NK-92 (cell line): Measurements from ENCODE around the gene NUTM1.
A peak's percentile ranks its signal among the peaks of the same experiment; 100 is the strongest.
"Not testable (repeated sequence)": the region's sequence is repeated elsewhere in the genome, so short reads cannot be mapped to it uniquely, and the experiment has no call there.

Experiments
- DNase-seq: peaks from one replicate; lab custom pipeline; 2025; ENCODE audit not compliant: unreplicated experiment; lab: John Stamatoyannopoulos, UW

NUTM1 gene

DNA sequence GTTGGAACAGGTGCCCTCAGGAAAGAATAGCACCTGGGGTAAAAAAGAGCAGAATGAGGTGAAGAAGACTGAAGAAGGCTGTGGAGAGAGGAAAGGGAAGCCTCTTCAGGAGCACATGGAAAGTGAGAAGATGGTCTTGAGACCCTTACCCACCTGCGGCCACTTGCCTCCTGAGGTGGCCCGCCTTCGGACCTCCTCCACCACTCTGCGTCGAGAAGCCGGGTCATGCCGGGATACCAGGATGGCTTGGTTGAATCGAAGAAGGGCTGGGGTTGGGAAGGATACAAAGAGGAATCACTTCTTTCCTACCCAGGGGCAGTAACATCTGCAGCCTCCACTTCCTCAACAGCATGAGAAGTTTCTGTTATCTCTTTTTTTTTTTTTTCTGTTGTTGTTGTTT, 20.9 kb downstream of the NUTM1 start:
- DNase-seq, result no peak

DNA sequence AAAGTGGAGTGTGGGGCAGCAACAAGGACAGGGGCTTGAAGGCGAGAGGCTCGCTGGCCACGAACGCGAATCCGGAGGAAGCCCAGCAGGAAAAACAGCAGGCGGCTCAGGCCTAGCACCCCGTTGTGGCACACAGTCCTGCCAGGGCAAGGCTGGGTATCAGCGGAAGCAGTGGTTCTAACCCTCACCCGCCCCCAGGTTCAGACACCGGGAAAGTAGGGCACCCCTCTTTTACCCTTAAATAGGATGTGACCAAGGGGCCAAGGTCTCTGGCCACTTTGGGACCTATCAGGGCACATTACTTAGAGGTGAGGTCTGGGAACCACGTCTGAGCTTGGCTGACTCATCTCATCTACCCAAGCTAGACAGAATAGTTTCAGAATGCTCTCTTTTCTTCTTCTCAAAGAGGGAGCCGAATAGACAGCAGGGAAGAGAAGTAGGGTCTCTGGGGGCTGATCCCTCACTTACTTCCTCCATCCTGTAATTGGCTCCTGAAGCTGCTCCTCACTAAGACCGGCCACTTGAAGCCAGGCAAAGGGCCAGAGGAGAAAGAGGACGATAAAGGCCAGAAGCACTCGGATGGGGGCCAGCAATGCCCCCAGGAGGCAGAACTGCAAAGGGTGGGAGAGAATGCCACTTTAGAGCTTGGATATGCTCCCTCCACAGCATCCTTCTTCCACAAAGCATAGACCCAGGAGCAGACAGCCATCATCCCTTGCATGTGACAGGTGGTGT, 22.1 kb downstream of the NUTM1 start:
- no peak for DNase-seq

DNA sequence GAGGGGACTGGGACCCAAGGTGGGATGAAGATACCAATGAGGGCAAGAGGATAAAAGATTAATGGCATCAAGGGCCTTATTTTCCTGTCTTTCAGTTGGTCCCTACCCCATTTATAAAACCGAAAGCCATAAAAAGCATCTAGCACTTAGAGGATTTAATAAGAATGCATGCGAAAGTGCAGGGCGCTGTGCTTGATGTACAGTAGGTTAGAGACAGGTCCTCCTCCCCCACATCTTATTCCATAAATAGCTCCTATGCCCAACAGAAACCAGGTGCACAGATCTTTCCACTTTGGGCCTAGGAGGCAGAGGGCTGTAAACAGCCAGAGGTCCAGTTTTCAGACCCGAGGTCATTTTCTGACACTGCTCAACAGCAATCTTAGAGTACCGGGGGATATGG, 22.7 kb downstream of the NUTM1 start:
- no peak for DNase-seq

DNA sequence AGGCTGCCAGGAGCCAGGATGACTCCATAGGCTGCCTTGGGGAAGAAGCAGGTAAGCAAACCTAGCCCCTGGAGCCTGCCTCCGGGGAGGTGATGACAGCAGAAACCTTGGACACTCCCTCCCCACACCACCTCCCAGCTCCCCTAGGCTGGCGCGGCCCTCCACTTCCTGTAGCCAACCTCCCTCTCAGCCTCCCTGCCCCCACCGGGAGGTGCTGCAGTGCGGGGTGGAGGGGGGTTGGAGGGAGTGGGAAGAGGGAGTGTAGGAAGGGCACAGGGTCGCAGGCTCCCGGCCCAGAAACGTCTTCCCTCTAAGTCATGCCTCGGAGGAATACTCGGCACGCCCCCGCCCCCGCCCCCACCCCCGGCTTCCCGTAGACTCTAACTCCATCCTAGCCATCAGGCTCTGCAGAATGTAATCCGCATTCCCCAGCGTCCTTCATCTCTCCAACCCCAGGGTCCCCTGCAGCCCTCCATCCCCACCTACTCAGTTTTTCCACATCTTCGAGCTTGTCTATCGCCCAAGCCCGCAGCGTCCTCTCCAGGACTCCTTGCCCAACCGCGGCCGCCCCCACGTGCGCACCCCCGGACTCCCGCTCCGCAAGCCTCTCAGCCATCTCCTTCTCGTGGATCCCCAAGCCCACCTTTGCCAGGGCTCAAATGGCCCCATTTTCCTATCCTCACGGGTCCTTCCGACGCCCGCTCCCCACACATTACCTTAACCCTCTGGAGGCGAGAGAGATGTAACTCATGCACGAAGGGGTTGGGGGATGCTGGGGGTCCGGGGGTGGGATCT, 23.4 kb downstream of the NUTM1 start:
- DNase-seq, result no peak

DNA sequence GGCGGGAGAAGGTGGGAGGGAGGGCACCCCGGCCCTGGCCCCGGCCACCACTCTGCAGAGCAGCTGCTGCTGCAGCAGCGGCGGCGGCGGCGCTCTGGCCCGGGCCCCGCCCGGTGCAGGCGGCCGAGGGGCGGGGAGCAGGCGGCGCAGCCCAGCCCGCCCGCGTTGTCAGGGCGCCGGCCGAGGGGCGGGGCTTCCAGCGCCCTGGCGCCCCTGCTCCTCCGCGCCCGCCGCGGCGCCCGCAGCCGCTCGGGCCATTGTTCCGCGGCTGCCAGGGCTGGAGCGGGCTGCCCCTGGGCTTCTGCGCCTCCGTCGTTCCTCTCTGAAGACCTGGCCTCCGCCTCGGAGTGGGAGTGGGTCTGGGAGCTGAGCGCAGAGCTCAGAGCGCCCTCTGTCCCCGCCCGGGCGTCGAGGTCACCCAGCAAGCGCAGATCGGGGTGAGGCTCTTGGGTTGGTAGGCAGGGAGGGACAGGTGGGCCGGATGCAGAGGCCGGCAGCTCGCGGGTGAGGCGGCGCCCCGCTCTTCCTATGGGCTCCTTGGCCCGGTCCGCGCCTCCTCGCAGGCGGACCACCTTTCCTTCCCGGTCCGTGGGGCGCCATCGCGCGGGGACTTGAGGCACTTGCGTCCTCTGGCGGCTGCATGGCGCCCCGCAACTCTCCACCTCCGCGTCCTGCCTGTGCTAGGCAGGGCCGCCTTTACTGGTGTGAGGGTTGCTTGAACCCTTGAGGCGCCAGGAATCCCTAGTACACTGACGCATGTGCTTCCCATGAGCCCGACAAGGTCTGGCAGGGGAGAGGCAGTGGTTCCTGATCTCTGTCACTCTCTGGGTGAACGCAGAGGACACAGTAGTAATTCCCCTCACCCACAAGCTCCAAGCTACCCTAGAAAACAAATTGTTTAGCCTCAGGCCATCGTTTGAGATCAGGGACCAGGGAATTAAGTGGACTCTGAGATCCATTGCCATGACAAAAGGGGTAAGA, 24.3 kb downstream of the NUTM1 start, which contains the start of gene LPCAT4:
Gene LPCAT4 (minus strand): TSS at position 96 of the 981 bp plus-strand sequence. CDS start 96 bp downstream, outside the sequence.
- peak; percentile 45 for DNase-seq

DNA sequence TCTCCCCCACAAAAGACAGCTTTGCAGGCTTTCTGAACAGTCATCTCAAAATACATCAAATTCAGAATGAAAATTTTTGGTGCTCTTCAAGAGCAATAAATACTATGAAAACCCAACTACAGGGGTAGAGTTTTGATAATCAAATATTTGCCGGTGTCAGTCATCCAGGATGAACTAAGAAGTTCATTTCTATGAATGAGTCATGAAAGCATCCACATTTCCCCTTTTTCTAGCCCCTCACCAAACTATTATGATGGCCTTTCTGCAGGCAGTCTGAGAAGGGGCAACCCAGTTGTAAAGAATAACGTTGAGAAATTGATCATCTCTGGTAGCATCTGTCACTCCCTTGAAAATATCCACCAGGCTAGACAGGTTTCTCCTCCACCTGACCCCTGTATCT, 27.0 kb downstream of the NUTM1 start:
- no peak for DNase-seq

DNA sequence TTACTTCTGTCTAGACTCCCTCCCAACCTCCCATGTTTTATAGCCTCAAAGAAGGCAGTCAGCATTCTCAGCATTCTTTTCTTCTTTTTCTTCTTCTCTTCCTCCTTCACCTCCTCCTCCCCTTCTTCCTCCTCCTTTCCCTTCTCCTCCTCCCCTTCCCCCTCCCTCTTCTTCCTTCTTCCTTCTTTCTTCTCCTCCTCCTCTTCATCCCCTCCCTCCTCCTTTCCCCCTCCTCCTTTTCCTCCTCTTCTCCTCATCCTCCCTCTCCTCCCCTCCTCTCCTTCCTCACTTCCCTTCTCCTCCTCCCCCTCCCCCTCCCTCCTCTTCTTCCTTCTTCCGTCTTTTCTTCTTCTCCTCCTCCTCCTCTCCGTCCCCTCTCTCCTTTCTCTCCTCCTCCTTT, 27.5 kb downstream of the NUTM1 start:
- no peak for DNase-seq

DNA sequence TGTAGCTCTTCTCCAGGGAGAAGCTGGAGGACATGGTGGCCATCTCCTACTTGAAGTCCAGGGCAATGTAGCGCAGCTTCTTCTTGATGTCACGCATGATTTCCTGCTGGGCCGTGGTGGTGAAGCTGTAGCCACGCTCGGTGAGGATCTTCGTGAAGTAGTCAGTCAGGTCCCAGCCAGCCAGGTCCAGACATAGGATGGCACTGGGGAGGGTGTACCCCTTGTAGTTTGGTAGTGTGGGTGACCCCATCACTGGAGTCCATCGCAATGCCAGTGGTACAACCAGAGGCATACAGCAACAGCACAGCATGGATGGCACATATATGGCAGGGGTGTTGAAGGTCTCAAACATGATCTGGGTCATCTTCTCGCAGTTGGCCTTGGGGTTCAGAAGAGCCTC, 30.8 kb downstream of the NUTM1 start:
- DNase-seq, result no peak

DNA sequence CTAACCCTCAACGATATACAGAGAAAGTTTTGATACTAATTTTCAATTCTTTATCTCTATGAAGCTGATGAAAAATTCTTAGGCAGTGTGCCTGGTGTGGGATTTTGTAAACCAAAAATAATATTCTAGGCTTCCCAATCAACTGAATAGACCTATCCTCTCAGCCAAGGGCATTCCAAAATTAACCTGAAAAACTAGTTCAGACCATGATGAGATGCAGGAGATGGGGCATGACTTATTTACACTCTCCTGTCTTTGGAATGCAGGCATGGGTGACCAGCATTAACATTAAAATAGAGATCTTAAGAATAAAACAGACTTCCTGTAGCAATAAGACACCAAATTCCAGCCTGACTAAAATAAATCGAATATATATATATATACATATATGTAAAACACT, 31.7 kb downstream of the NUTM1 start:
- DNase-seq, result no peak

DNA sequence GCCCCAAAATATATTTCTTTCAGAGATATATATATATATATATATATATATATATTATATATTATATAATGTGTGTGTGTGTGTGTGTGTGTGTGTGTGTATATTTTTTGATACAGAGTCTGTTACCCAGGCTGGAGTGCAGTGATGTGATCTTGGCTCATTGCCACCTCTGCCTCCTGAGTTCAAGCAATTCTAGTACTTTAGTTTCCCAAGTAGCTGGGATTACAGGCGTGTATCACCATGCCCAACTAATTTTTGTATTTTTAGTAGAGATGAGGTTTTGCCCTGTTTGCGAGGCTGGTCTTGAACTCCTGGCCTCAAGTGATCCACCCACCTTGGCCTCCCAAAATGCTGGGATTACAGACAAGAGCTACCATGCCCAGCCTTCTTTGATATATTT, 32.4 kb downstream of the NUTM1 start:
- not testable (repeated sequence) for DNase-seq

DNA sequence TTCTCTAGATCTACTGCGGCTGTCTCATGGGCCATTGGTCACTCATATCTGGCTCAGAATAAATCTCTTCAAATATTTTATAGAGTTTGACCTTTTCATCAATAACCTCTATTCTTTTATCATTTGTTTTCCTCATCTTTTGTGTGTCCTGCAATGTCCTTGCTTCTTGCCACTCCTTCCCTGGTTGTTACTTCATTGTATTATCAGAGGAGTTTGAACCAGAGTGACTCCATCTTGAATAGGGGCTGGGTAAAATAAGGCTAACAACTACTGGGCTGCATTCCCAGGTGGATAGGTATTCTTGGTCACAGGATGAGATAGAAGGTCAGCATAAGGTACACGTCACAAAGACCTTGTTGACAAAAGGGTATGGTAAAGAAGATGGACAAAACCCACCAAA, 33.7 kb downstream of the NUTM1 start:
- no peak for DNase-seq

DNA sequence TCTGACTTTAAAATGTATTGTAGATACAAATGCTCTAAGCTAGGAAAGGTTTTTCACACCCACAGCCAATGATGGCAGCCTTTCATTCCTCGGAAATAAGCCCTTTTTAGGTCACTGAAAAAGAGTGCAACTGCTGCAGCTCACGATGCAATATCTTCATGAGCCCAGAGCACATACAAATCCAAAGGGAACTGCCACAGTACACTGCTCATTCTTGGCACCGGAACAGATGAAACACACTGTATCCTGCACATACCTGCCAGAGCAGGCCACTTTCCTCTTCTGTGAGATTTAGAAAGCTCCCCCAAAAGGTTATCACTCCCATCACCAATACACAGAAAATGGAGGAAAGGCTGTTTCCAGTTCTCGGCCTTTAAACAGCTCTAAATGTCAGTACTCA, 37.4 kb downstream of the NUTM1 start:
- DNase-seq, result not testable (repeated sequence)

DNA sequence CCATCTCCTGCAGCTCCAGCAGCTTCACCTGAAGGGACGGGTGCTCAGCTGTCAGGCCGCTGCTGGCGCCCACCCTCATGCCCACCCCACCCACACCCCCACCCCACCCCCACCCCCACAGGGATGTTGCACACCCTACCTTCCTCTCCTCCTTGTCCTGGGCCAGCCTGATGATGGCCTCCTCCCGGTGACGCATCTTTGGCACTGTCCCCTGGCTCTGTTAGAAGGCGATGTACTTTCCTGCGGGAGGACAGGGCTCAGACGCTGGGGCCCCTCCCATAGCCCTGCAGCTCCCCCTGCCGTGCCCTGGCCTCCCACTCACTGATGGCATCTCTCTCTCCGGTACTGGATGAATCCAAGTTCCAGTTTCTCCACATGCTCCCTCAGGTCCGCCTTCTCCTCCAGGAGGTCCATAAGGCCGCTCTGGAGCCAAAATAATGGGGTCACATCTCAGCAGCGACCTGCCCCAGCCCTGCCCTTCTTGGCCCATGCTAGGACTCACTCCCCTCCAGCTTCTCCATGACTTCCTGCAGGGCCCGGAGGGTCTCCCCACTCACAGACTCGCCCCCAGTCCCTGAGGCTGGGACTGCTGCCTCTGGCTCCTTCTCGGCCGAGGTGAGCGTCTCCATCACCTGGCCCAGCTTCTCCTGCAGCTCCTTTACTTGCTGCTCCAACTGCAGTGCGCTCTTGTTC, 38.9 kb downstream of the NUTM1 start:
- not testable (repeated sequence) for DNase-seq

DNA sequence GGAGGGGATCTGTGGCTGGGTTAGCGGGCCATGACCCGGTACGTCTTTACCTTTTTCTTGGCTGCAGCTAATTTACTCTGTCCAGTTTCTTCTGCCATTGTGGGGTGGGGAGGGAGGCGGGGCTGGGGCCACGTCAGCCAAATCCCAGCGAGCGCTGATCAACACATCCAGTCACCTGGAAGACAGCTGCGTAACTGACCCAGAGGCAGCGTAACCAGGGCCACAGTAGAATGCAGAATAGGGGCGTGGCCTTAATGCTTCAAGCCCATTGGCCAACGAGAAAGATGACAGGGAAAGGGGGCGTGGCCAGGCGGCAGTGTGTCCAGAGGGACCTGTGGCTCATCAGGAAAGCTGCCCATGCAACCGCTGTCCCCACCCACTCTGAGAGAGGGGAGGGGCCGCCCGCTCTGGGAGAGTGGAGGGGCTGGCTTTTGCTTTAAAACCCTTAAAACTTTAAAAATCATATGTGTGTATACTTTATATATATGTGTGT, 46.5 kb downstream of the NUTM1 start:
- not testable (repeated sequence) for DNase-seq

DNA sequence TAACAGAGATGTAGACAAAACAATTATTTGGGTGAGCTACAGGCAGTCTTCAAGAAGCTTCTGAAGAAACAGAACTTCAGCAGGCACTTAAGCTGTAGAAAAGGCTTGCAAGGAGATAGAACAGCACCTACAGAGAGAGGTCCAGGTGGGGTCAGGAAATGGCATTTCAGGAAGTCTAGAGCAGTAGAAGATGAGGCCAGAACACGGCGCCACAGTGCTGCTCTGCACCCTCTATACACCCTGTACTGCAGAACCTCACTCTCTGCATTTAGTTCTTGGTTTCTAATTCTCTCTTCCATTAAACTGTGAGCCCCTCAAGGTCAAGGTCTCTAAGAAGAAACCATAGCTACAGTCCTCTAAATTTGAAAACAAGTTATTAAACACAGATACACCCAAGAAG, 49.9 kb downstream of the NUTM1 start:
- not testable (repeated sequence) for DNase-seq

DNA sequence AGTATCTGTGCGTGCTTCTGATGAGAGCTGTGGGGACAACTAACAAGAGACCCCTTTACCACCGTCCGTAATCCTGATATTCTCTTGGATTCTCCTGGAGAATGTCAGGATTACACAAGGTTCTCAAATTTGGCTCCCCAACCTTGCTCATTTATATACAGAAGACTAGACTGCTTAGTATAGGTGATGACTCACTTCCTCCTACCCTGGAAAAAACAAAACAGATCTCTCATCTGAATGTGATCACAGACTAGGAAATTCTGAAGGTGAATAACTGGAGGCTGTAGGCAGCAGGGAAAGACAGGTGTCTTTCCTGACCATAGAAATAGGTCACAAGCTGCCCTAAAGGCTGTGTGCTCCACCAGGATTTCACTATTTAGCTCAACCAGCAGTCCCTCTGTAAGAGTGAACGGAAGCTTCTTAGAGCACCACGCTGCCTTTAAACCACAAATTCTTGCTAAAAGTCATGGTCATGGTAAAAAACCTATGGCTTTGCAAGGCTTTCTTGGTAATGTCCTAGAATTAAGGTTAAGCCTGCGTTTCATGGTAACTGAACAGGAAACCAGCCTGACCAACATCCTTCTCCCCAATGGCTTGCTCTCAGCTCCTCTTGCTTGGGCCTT, 54.6 kb downstream of the NUTM1 start:
- not testable (repeated sequence) for DNase-seq

DNA sequence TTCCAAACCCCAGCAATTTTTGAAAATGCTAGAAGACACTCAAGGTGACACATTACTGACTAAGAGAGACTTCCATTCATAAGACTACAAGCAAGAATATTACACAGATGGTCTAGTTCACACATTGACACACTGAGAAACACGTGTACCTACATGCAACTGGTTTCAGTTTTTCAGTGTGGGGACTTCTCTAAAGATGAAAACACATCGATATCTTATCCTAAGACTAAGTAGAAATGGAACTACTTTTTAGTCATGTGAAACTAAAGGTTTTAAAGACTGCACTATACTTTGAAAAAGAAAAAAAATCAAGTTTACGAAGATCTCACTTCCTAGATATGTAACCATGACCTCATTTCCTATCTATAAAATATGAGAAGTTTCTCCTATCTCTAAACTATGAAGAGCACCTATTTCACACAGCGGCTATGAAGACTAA, 60.1 kb downstream of the NUTM1 start:
- DNase-seq, result not testable (repeated sequence)

DNA sequence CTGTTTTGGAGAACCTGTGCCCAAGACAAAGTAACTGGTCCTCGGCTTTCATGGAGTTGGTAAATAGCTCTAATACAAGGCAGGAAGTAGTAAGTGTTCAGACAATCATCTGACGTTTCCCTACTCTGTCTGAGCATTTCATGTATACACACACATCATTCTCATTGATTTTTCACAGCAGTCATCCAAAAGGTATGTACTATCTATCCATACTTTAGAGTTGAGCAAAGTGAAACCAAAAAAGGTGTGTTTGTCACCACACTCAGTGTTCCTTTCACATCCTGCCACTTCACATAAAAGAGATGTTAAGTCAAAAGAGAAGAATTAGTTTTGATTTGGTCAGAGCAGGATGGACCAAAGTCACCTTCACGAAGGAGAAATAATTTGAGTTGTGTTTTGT, 60.8 kb downstream of the NUTM1 start:
- DNase-seq, result not testable (repeated sequence)
